Thyroid gland (tissue), 4 donors: Measurements from ENCODE around the gene ARHGAP30.

Source experiments
- POLR2A ChIP-seq, 2 donors: fragments of 450-650 bp; IDR thresholded peaks; one replicate each; pipeline ENCODE4 v1.6.1; 2017; ENCODE audit warnings: antibody characterized with exemption in 2 of 2, mild to moderate bottlenecking in 2 of 2, moderate library complexity in 1 of 2
- TF ChIP-seq, protein P1 (sequence below), 6 experiments: fragments of 200-600 bp in 3 of 6; fragments of 450-650 bp in 3 of 6; sonication (generic) in 3 of 6; IDR thresholded peaks; one replicate each; pipeline ENCODE4 v1.5.1; 2016 to 2019; ENCODE audit warnings: antibody characterized with exemption in 6 of 6, mild to moderate bottlenecking in 2 of 6, inconsistent platforms in 1 of 6, moderate library complexity in 1 of 6

DNA sequence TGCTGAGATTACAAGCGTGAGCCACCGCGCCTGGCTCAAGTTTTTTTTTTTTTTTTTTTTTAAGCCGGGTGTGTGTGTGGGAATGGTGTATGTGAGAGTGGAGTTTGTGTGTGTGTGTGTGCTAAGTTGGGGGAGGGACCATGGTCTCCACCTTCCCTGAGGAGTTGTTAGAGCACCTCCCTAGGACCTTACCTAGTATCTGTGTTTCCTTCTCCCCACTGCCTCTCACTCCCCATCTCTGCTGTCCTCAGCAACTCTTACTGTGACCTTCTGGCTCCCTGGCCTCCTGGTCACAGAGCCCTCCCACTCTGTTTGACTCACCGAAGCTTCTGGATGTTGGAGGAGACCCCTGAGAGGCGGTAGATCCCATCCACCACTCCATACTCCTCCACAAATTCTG, 10.4 kb downstream of the ARHGAP30 start:
- TF ChIP-seq, protein P1, sequence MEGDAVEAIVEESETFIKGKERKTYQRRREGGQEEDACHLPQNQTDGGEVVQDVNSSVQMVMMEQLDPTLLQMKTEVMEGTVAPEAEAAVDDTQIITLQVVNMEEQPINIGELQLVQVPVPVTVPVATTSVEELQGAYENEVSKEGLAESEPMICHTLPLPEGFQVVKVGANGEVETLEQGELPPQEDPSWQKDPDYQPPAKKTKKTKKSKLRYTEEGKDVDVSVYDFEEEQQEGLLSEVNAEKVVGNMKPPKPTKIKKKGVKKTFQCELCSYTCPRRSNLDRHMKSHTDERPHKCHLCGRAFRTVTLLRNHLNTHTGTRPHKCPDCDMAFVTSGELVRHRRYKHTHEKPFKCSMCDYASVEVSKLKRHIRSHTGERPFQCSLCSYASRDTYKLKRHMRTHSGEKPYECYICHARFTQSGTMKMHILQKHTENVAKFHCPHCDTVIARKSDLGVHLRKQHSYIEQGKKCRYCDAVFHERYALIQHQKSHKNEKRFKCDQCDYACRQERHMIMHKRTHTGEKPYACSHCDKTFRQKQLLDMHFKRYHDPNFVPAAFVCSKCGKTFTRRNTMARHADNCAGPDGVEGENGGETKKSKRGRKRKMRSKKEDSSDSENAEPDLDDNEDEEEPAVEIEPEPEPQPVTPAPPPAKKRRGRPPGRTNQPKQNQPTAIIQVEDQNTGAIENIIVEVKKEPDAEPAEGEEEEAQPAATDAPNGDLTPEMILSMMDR (IDR thresholded peaks at IDR 0.05), result no peak
- no peak for TF ChIP-seq POLR2A (IDR thresholded peaks at IDR 0.05)
